ENCODE results near the gene SGK2.

The SGK2 gene

GRCh38 chr20:43570496-43570895, 11.7 kb downstream of the SGK2 start:
- Histone ChIP-seq H3K27me3 (ENCODE audit: control insufficient read depth, low read length) (no peaks in the 10 kb centered on the region), H3K79me2 (ENCODE audit: control insufficient read depth, low read length) (no peaks in the 10 kb centered on the region), H3K9me3 (ENCODE audit: control insufficient read depth, insufficient read depth, low read length) (no peaks in the 10 kb centered on the region), H3F3A (ENCODE audit: control insufficient read depth, insufficient read depth) (no peaks in the 10 kb centered on the region), H3K27ac (ENCODE audit: low read depth, low read length) (no peak overlapping the region), H4K20me1 (ENCODE audit: control insufficient read depth, insufficient read depth, low read depth, low read length) (no peaks in the 10 kb centered on the region), H3K4me1 (ENCODE audit: control insufficient read depth, low read length) (no peaks in the 10 kb centered on the region), H3K36me3 (ENCODE audit: control insufficient read depth, low read length) (no peaks in the 10 kb centered on the region), H3K4me2 (ENCODE audit: low read length) (no peak overlapping the region), H3K4me3 (ENCODE audit: low read length) (no peak overlapping the region), H3K9me2 (replicated peaks; ENCODE audit: control insufficient read depth, low read length) (no peaks in the 10 kb centered on the region)
- TF ChIP-seq EZH2phosphoT487 (IDR thresholded peaks at IDR 0.05; ENCODE audit: borderline replicate concordance, low read length): no peak

DNA sequence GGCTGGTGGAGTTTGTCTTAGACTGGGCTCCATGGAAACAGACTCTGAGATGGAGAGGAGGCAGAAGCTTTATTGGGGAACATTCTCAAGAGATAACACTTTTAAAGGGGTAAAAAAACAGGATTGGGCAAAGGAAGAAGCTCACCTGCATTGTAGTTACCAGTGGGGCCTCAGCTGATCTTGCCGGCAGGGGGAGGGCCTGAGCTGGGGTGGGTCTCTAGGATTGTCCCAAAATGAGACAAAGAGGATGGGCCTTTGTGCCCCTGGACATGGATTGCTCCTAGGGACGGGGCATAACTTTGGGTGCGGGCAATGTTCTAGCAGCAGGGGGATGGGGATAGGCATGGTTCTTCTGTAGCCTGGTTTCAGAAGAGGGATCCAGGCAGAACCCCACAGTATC, 12.5 kb downstream of the SGK2 start:
- Histone ChIP-seq H3K79me2 (ENCODE audit: control insufficient read depth, low read length) (no peaks in the 10 kb centered on the region), H3K4me3 (ENCODE audit: low read length) (no peak overlapping the region), H3K27me3 (ENCODE audit: control insufficient read depth, low read length) (no peaks in the 10 kb centered on the region), H3K9me3 (ENCODE audit: control insufficient read depth, insufficient read depth, low read length) (no peaks in the 10 kb centered on the region), H3K27ac (ENCODE audit: low read depth, low read length) (no peak overlapping the region), H3K4me2 (ENCODE audit: low read length) (no peak overlapping the region), H3K4me1 (ENCODE audit: control insufficient read depth, low read length) (no peaks in the 10 kb centered on the region), H3K9me2 (replicated peaks; ENCODE audit: control insufficient read depth, low read length) (no peaks in the 10 kb centered on the region), H3K36me3 (ENCODE audit: control insufficient read depth, low read length) (no peaks in the 10 kb centered on the region), H3F3A (ENCODE audit: control insufficient read depth, insufficient read depth) (no peaks in the 10 kb centered on the region), H4K20me1 (ENCODE audit: control insufficient read depth, insufficient read depth, low read depth, low read length) (no peaks in the 10 kb centered on the region)
- TF ChIP-seq CTCF (IDR thresholded peaks at IDR 0.05; ENCODE audit: low read depth, low read length, poor library complexity, severe bottlenecking): no peak
- TF ChIP-seq EZH2phosphoT487 (IDR thresholded peaks at IDR 0.05; ENCODE audit: borderline replicate concordance, low read length): no peak

DNA sequence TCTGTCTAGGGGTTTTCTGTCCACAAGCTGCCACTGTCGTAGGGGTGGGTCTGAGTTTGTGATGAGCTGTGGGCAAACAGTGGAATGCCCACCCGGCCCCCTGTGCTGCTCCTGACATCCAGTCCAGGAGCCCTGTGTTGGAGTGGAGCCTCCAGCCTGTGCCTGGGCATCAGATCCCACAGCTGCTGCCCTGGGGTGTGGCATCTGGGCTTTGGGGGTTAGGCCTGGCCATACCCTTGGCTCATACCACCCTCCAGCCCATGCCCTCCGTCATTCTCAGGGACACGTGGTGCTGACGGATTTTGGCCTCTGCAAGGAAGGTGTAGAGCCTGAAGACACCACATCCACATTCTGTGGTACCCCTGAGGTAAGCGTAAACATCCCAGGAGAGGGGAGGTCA, 12.9 kb downstream of the SGK2 start:
- Histone ChIP-seq H3K4me1 (ENCODE audit: control insufficient read depth, low read length) (no peaks in the 10 kb centered on the region), H3K4me2 (ENCODE audit: low read length) (no peak overlapping the region), H3K36me3 (ENCODE audit: control insufficient read depth, low read length) (no peaks in the 10 kb centered on the region), H3K9me2 (replicated peaks; ENCODE audit: control insufficient read depth, low read length) (no peaks in the 10 kb centered on the region), H3K27ac (ENCODE audit: low read depth, low read length) (no peak overlapping the region), H3K9me3 (ENCODE audit: control insufficient read depth, insufficient read depth, low read length) (no peaks in the 10 kb centered on the region), H3F3A (ENCODE audit: control insufficient read depth, insufficient read depth) (no peaks in the 10 kb centered on the region), H3K79me2 (ENCODE audit: control insufficient read depth, low read length) (no peaks in the 10 kb centered on the region), H4K20me1 (ENCODE audit: control insufficient read depth, insufficient read depth, low read depth, low read length) (no peaks in the 10 kb centered on the region), H3K27me3 (ENCODE audit: control insufficient read depth, low read length) (no peaks in the 10 kb centered on the region), H3K4me3 (ENCODE audit: low read length) (no peak overlapping the region)
- TF ChIP-seq EZH2phosphoT487 (IDR thresholded peaks at IDR 0.05; ENCODE audit: borderline replicate concordance, low read length): no peak
- no peak for TF ChIP-seq CTCF (IDR thresholded peaks at IDR 0.05; ENCODE audit: low read depth, low read length, poor library complexity, severe bottlenecking)

GRCh38 chr20:43572891-43573290, 14.1 kb downstream of the SGK2 start:
- Histone ChIP-seq H3K9me3 (ENCODE audit: control insufficient read depth, insufficient read depth, low read length) (no peaks in the 10 kb centered on the region), H3K9me2 (replicated peaks; ENCODE audit: control insufficient read depth, low read length) (no peaks in the 10 kb centered on the region), H3K4me3 (ENCODE audit: low read length) (no peak overlapping the region), H3K27me3 (ENCODE audit: control insufficient read depth, low read length) (no peaks in the 10 kb centered on the region), H3K4me2 (ENCODE audit: low read length) (no peak overlapping the region), H3F3A (ENCODE audit: control insufficient read depth, insufficient read depth) (no peaks in the 10 kb centered on the region), H3K4me1 (ENCODE audit: control insufficient read depth, low read length) (no peaks in the 10 kb centered on the region), H3K36me3 (ENCODE audit: control insufficient read depth, low read length) (no peaks in the 10 kb centered on the region), H3K27ac (ENCODE audit: low read depth, low read length) (no peak overlapping the region), H3K79me2 (ENCODE audit: control insufficient read depth, low read length) (no peaks in the 10 kb centered on the region), H4K20me1 (ENCODE audit: control insufficient read depth, insufficient read depth, low read depth, low read length) (no peaks in the 10 kb centered on the region)
- TF ChIP-seq CTCF (IDR thresholded peaks at IDR 0.05; ENCODE audit: low read depth, low read length, poor library complexity, severe bottlenecking) (no peak), EZH2phosphoT487 (IDR thresholded peaks at IDR 0.05; ENCODE audit: borderline replicate concordance, low read length) (no peak)

Measured in DOHH2 (cell line).